Fibroblast of villous mesenchyme (primary cell): Measurements from ENCODE around the gene SLC28A2. TPM values are rescaled to one million over a fixed set of nuclear protein-coding genes. Genes with fewer than 3 reads are reported as not detected.

Source experiments
- DNase-seq: peaks from one replicate; pipeline ENCODE4 v3.0.0-alpha.2; 2010; ENCODE audit warnings: low read depth
- H3K4me3 ChIP-seq: 2 replicates; pipeline ENCODE4 v1.5.1; 2011; ENCODE audit warnings: low read depth, mild to moderate bottlenecking, low read length
- CTCF ChIP-seq: IDR thresholded peaks from 2 replicates; pipeline ENCODE4 v1.5.1; 2012; ENCODE audit warnings: low read depth, mild to moderate bottlenecking, low read length; ENCODE audit not compliant: insufficient read depth
- total RNA-seq: library from RNA; depleted of rRNA; stranded (reverse); fragments of >200 nt; gene quantifications from 2 replicates; pipeline ENCODE4 v1.2.3, GENCODE V29; 2012

SLC28A2 gene
- total RNA-seq, 1 donor, result not detected

DNA sequence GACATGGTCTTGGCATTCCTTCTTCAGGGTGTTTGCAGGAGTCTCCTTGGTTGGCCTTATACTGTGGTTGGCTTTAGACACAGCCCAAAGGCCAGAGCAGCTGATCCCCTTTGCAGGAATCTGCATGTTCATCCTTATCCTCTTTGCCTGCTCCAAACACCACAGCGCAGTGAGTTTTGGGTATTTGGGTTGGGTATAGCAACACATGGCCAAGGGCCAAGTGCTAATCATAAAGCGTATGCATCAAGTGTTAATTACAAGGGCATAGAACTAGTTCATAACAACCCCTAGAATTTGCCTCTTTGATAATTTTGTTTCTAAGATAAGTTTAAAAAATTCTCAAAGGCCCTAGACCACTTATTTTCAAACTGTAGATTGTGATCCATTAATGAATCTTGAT, 11.8 kb downstream of the SLC28A2 start:
- no peak for DNase-seq
- H3K4me3 ChIP-seq, result no peak overlapping the region
- TF ChIP-seq CTCF, result no peak

DNA sequence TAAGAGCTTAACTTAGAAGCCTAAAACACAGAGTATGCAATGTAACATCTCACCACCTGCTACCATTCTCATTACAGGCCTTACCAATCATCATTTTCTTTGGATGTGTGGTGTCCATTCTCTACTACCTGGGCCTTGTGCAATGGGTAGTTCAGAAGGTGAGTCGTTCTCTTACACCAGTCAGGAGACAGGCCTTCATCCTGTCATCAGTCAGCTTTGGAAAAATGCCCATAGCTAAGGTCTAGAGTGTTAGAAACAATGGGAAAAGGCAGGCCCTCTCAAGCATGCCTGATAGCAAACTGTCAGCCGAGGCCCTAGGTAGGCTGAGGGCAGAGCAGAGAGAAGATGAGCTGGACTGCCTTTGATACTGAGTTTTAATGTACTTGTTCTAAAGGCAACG, 13.5 kb downstream of the SLC28A2 start:
- no peak for TF ChIP-seq CTCF
- DNase-seq, result no peak
- no peak overlapping the region for H3K4me3 ChIP-seq

DNA sequence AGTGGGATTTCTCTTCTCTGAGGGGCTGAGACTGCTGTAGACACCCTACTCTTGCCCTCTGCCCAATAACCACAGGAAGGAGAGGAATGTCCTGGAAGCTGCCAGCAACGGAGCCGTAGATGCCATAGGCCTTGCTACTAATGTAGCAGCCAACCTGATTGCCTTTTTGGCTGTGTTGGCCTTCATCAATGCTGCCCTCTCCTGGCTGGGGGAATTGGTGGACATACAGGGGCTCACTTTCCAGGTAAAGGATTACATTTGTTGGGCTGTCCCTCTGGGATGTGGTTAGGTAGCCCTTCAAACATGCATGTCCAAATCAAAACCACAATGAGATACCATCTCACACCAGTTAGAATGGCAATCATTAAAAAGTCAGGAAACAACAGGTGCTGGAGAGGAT, 16.1 kb downstream of the SLC28A2 start:
- H3K4me3 ChIP-seq, result no peak overlapping the region
- no peak for DNase-seq
- TF ChIP-seq CTCF, result no peak

DNA sequence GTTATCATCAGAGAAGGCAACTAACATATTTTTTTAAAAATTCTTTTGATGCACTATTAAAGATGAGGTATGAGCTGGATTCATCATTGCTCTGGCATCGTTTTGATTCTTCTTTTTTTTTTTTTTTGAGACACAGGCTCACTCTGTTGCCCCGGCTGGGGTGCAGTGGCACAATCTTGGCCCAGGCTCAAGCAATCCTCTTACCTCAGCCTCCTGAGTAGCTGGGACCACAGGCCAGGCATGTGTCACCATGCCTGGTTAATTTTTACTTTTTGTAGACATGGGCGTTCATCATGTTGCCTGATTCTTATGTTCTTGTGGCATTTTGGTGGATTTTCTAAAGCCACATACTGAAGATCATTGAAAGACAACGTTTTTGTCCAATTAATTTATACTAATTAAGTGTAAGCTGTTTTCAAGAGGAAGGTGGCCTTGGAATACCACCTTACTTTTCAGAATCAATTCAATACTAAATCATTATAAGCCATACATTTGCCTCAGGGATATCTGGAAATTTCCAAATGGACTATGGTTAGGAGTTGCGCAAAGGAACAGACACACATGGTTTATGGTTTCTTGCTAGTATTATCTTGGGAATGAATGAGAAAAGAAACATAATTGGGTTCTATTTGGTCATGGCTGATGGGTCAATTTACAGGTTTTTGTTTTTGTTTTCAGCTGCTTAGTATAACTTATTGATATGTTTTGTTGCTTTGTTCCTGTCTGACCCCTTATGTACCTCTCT, 22.8 kb downstream of the SLC28A2 start:
- no peak overlapping the region for H3K4me3 ChIP-seq
- no peak for DNase-seq
- TF ChIP-seq CTCF, result no peak

- DNase-seq, result peak; percentile 18
- no peak overlapping the region for H3K4me3 ChIP-seq
- peak; percentile 33 for TF ChIP-seq CTCF
These were observed 24.8 kb downstream of the SLC28A2 start for GRCh38 chr15:45276831-45277230.

DNA sequence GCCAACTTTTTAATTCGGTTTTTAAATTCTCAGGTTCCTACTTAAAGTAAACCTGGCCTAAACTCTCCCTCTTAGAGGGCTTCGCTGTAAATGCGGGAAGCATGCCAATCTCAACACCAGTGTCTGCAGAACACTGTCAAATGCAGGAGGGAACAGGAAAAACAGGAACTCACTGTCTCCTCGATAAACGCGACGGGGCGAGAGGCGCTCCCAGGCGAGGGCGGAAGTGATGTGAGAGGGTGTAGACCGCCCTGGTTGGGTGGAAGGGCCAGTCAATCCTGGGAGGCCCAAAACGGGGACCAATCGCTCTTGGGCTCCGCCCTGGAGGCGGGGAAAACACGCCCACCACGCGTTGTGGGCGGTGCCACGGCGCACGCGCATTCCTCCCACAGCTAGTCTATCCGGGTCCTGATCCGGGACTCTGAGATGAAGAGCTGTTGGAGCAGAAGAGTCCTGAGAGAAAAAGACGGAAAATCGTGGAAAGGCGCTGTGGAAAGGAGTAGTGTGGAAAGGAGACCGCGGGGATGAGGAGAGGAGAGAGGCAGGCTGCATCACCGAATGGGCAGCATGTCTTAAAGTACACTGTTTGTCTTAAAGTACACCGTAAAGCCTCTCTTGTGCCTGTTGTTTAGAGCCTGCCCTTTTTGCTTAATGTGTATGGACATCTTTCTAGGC, 27.1 kb downstream of the SLC28A2 start:
- DNase-seq, result peak; percentile 95
- H3K4me3 ChIP-seq, result peak overlapping the region; percentile 82
- TF ChIP-seq CTCF, result no peak
